Stimulated activated CD4-positive, alpha-beta T cell treated with anti-CD3 and anti-CD28 coated beads, TNF-alpha, amount 100 ng/mL, for 24 hours (primary cell): ENCODE results near the gene HMGN1.

Experiments used
- DNase-seq, 3 experiments: peaks; one replicate each; pipeline ENCODE4 v3.0.0-alpha.2; 2020; ENCODE audit warnings: low read depth in 3 of 3

The HMGN1 gene

GRCh38 chr21:39367783-39368182, 18.9 kb upstream of the HMGN1 start:
- DNase-seq = no peak

GRCh38 chr21:39366563-39366962, 17.7 kb upstream of the HMGN1 start:
- no peak for DNase-seq

- no peak for DNase-seq
Observed at GRCh38 chr21:39364949-39365348, 16.1 kb upstream of the HMGN1 start.

GRCh38 chr21:39363607-39364555, 15.0 kb upstream of the HMGN1 start:
- no peak for DNase-seq

- DNase-seq = no peak
Observed at GRCh38 chr21:39362733-39363132, 13.8 kb upstream of the HMGN1 start.

GRCh38 chr21:39359382-39359781, 10.5 kb upstream of the HMGN1 start:
- no peak for DNase-seq

GRCh38 chr21:39353295-39353694, 4.4 kb upstream of the HMGN1 start:
- no peak for DNase-seq

- no peak for DNase-seq
Observed at GRCh38 chr21:39350094-39351005, 1.5 kb upstream of the HMGN1 start.

- peak; percentile 94 to 98 (median 97) for DNase-seq
Observed at GRCh38 chr21:39349211-39350093, 564 bp upstream of the HMGN1 start.

- DNase-seq = peak in 1 of 3 experiments; percentile 26
Observed at GRCh38 chr21:39348040-39348354, 891 bp downstream of the HMGN1 start.

- DNase-seq = no peak
Observed at GRCh38 chr21:39347537-39347936, 1.4 kb downstream of the HMGN1 start.

GRCh38 chr21:39346671-39347331, 2.1 kb downstream of the HMGN1 start:
- DNase-seq = no peak

GRCh38 chr21:39346206-39346605, 2.7 kb downstream of the HMGN1 start:
- no peak for DNase-seq

- DNase-seq = no peak
Observed at GRCh38 chr21:39345440-39345839, 3.4 kb downstream of the HMGN1 start.

- no peak for DNase-seq
Observed at GRCh38 chr21:39344848-39345247, 4.0 kb downstream of the HMGN1 start.

GRCh38 chr21:39341249-39341923, 7.5 kb downstream of the HMGN1 start:
- no peak for DNase-seq

- DNase-seq = no peak
Observed at GRCh38 chr21:39340687-39341086, 8.2 kb downstream of the HMGN1 start.

- DNase-seq = no peak
Observed at GRCh38 chr21:39339231-39339630, 9.7 kb downstream of the HMGN1 start.

GRCh38 chr21:39336457-39337008, 12.4 kb downstream of the HMGN1 start:
- DNase-seq = no peak

- DNase-seq = no peak
Observed at GRCh38 chr21:39334611-39335010, 14.3 kb downstream of the HMGN1 start.
